GM19239 (cell line): Measurements from ENCODE around the gene PI4KA.
"Not testable (repeated sequence)": the region's sequence is repeated elsewhere in the genome, so short reads cannot be mapped to it uniquely, and the experiment has no call there.

Source experiments
- DNase-seq: peaks from one replicate; pipeline ENCODE4 v3.0.0; 2011; ENCODE audit warnings: low spot score; ENCODE audit not compliant: insufficient read length
- FAIRE-seq: peaks from 2 replicates; lab custom pipeline; 2011; peaks lifted over from hg19 to GRCh38; lab: Jason Lieb, UNC

The PI4KA gene

GRCh38 chr22:20738394-20739089 lies 120.1 kb downstream of the PI4KA start:
- DNase-seq: no peak

GRCh38 chr22:20736891-20737290 lies 121.7 kb downstream of the PI4KA start:
- FAIRE-seq: not testable (repeated sequence)

More at GRCh38 chr22:20738394-20739089, 120.1 kb downstream of the PI4KA start:
- FAIRE-seq: no peak

GRCh38 chr22:20735356-20736162 lies 123.1 kb downstream of the PI4KA start:
- not testable (repeated sequence) for FAIRE-seq, DNase-seq

More at GRCh38 chr22:20736891-20737290, 121.7 kb downstream of the PI4KA start:
- not testable (repeated sequence) for DNase-seq

- DNase-seq, FAIRE-seq: not testable (repeated sequence)
Measured at GRCh38 chr22:20732431-20732830, 126.2 kb downstream of the PI4KA start.

GRCh38 chr22:20729194-20729593 lies 129.4 kb downstream of the PI4KA start:
- DNase-seq: no peak
- FAIRE-seq: no peak

GRCh38 chr22:20728523-20729190 lies 130.0 kb downstream of the PI4KA start:
- FAIRE-seq: no peak
- DNase-seq: no peak

- FAIRE-seq: no peak
Measured at GRCh38 chr22:20727118-20728015, 131.2 kb downstream of the PI4KA start.

GRCh38 chr22:20725987-20726558 lies 132.5 kb downstream of the PI4KA start:
- FAIRE-seq: no peak

More at GRCh38 chr22:20727118-20728015, 131.2 kb downstream of the PI4KA start:
- DNase-seq: no peak

GRCh38 chr22:20724676-20725454 lies 133.7 kb downstream of the PI4KA start:
- FAIRE-seq: no peak
- no peak for DNase-seq

More at GRCh38 chr22:20725987-20726558, 132.5 kb downstream of the PI4KA start:
- no peak for DNase-seq

- no peak for FAIRE-seq
Measured at GRCh38 chr22:20721409-20722218, 137.0 kb downstream of the PI4KA start.

GRCh38 chr22:20720692-20721408 lies 137.8 kb downstream of the PI4KA start:
- FAIRE-seq (no peak), DNase-seq (no peak)

More at GRCh38 chr22:20721409-20722218, 137.0 kb downstream of the PI4KA start:
- DNase-seq: no peak

GRCh38 chr22:20718727-20719126 lies 139.9 kb downstream of the PI4KA start:
- FAIRE-seq, DNase-seq: not testable (repeated sequence)

- not testable (repeated sequence) for DNase-seq, FAIRE-seq
Measured at GRCh38 chr22:20717981-20718380, 140.6 kb downstream of the PI4KA start.

GRCh38 chr22:20717213-20717866 lies 141.3 kb downstream of the PI4KA start:
- FAIRE-seq, DNase-seq: not testable (repeated sequence)

- FAIRE-seq, DNase-seq: not testable (repeated sequence)
Measured at GRCh38 chr22:20713116-20713515, 145.5 kb downstream of the PI4KA start.

GRCh38 chr22:20709966-20710365 lies 148.6 kb downstream of the PI4KA start:
- FAIRE-seq, DNase-seq: not testable (repeated sequence)
